MCF 10A (cell line): ENCODE results near the gene SLC15A1. TPM values are rescaled to one million over a fixed set of nuclear protein-coding genes. Genes with fewer than 3 reads are reported as not detected.

ENCODE experiments used
- BruUV-seq: library from RNA; stranded (reverse); fragments of 400-500 nt; replicated peaks from 2 replicates; lab custom pipeline; 2021; lab: Mats Ljungman, UMichigan
- CTCF ChIA-PET: fragments of 300-600 bp; sonication (Branson Sonifier 250); formaldehyde crosslinking; extraction: SDS; loops from one replicate; lab custom pipeline; 2021; ENCODE audit warnings: antibody characterized with exemption, inconsistent platforms; lab: Yijun Ruan, JAX
- POLR2A ChIA-PET: fragments of 300-600, 350-650 bp; sonication (Branson Sonifier 250); formaldehyde crosslinking; extraction: SDS; loops from one replicate; lab custom pipeline; 2020; ENCODE audit warnings: antibody characterized with exemption, inconsistent platforms; lab: Yijun Ruan, JAX
- DNase-seq: peaks from one replicate; pipeline ENCODE4 v3.0.0-alpha.2; 2018; ENCODE audit not compliant: unreplicated experiment
- H3K27ac Mint-ChIP-seq: one replicate; pipeline ENCODE4 v1.8.0; 2022; ENCODE audit warnings: mild to moderate bottlenecking, low read depth, mixed read lengths; ENCODE audit not compliant: unreplicated experiment
- H3K27me3 Mint-ChIP-seq: one replicate; pipeline ENCODE4 v1.8.0; 2022; ENCODE audit warnings: mixed read lengths; ENCODE audit not compliant: insufficient read depth, unreplicated experiment
- H3K36me3 Mint-ChIP-seq: one replicate; pipeline ENCODE4 v1.8.0; 2022; ENCODE audit warnings: mild to moderate bottlenecking, moderate library complexity, mixed read lengths; ENCODE audit not compliant: insufficient read depth, unreplicated experiment
- H3K4me1 Mint-ChIP-seq: one replicate; pipeline ENCODE4 v1.8.0; 2022; ENCODE audit warnings: mixed read lengths; ENCODE audit not compliant: insufficient read depth, unreplicated experiment
- H3K4me3 Mint-ChIP-seq: one replicate; pipeline ENCODE4 v1.8.0; 2022; ENCODE audit warnings: mild to moderate bottlenecking, moderate library complexity, mixed read lengths; ENCODE audit not compliant: unreplicated experiment
- H3K9me3 Mint-ChIP-seq: one replicate; pipeline ENCODE4 v1.8.0; 2022; ENCODE audit warnings: mixed read lengths; ENCODE audit not compliant: unreplicated experiment
- intact Hi-C: fragments of 100-400 bp; cut with micrococcal nuclease; formaldehyde crosslinking; loops from 2 replicates; pipeline ENCODE4 v1.14.1; 2022
- total RNA-seq: library from RNA; stranded (reverse); gene quantifications from 2 replicates; pipeline ENCODE4 v1.2.3, GENCODE V29; 2022
- TF ChIP-seq, protein P1 (sequence below): fragments of 200-600 bp; IDR thresholded peaks from one replicate; pipeline ENCODE4 v1.8.0; 2022; ENCODE audit warnings: antibody characterized with exemption, mild to moderate bottlenecking; ENCODE audit not compliant: unreplicated experiment

The SLC15A1 gene
- total RNA-seq, 1 experiment from 2014 or later, result not detected

DNA sequence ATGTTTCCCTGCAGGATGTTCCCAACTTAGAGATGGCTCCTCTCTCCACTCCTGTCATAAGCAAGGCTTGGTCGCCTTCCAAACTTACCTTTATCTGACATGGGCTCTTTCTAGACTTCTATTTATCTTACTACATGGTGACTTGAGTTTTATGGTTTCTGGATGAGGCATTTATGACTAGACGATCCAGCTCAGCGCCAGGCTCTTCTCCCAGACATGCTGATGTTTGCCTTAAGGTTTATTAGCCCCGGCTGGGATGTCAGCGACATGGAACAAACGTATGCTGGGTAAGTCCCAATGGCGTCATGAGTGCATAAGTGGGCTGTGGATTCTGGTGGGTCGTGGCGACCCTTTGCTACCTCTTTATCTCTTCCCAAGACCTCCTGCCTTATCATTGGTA, 39.8 kb upstream of the SLC15A1 start:
- peaks cover 5% of the 10 kb centered on the region for H3K4me1 Mint-ChIP-seq
- CTCF ChIA-PET, result no interaction called here

DNA sequence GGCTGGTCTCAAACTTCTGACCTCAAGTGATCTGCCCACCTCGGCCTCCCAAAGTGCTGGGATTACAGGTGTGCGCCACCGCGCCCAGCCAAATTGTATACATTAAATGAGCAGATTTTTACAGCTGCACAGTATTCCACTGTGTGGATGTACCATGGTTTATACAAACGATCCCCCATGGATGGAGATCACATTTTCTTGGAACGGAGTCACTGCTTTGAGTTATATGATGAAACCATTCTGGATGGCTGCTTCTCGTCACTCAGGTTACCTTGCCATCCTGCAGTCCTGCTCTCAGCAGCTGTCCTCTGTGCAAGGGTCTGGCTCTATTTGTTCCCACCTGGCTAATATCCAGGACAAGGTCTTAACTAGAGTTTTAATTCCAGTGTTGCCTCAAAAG, 39.1 kb upstream of the SLC15A1 start:
- Mint-ChIP-seq H3K27ac (no peak overlapping the region), H3K9me3 (no peaks in the 10 kb centered on the region), H3K27me3 (peaks cover 13% of the 10 kb centered on the region), H3K36me3 (peaks cover 36% of the 10 kb centered on the region), H3K4me3 (no peak overlapping the region), H3K4me1 (peaks cover 5% of the 10 kb centered on the region)
- DNase-seq, result no peak
- ChIA-PET CTCF (no interaction called here), POLR2A (interaction anchor here (0.6 kb wide), 1 partner anchor 65 kb away, joined by 3 read pairs; no protein-coding TSS in a partner anchor)
- TF ChIP-seq, protein P1, sequence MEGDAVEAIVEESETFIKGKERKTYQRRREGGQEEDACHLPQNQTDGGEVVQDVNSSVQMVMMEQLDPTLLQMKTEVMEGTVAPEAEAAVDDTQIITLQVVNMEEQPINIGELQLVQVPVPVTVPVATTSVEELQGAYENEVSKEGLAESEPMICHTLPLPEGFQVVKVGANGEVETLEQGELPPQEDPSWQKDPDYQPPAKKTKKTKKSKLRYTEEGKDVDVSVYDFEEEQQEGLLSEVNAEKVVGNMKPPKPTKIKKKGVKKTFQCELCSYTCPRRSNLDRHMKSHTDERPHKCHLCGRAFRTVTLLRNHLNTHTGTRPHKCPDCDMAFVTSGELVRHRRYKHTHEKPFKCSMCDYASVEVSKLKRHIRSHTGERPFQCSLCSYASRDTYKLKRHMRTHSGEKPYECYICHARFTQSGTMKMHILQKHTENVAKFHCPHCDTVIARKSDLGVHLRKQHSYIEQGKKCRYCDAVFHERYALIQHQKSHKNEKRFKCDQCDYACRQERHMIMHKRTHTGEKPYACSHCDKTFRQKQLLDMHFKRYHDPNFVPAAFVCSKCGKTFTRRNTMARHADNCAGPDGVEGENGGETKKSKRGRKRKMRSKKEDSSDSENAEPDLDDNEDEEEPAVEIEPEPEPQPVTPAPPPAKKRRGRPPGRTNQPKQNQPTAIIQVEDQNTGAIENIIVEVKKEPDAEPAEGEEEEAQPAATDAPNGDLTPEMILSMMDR, result no peak
- BruUV-seq, result no TSS peak
- intact Hi-C loops, result no loop called here

More for the DNA sequence above, 39.8 kb upstream of the SLC15A1 start:
- peaks cover 40% of the 10 kb centered on the region for H3K36me3 Mint-ChIP-seq
- no peak overlapping the region for H3K27ac Mint-ChIP-seq
- no TSS peak for BruUV-seq
- no peaks in the 10 kb centered on the region for H3K9me3 Mint-ChIP-seq
- TF ChIP-seq, protein P1, result no peak
- H3K4me3 Mint-ChIP-seq, result no peak overlapping the region
- POLR2A ChIA-PET, result interaction anchor here (0.6 kb wide), 1 partner anchor 65 kb away, joined by 3 read pairs; no protein-coding TSS in a partner anchor
- intact Hi-C loops, result no loop called here
- H3K27me3 Mint-ChIP-seq, result peaks cover 8% of the 10 kb centered on the region
- no peak for DNase-seq

DNA sequence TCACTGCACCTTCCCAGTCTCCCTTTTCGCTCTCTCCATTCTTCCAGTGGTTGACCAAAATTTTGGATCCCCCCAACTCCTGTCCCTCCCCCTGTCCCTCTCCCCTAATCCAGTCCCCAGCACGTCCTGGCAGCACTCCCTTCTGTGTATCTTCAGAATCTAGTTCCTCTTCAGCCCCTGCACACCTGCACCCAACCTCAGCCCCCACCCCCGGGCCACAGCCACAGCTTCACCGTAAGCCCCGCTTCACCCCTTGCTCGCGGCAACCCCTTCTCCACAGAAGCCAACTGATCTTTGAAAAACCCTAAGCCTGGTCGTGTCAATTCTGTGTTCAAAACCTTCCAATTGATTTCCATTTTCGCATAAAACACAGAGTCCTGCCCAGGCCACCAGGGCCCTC, 35.5 kb upstream of the SLC15A1 start:
- peaks cover 5% of the 10 kb centered on the region for H3K4me1 Mint-ChIP-seq
- intact Hi-C loops, result no loop called here
- CTCF ChIA-PET, result no interaction called here
- BruUV-seq, result no TSS peak
- POLR2A ChIA-PET, result no interaction called here
- peaks cover 13% of the 10 kb centered on the region for H3K27me3 Mint-ChIP-seq
- H3K27ac Mint-ChIP-seq, result no peak overlapping the region
- TF ChIP-seq, protein P1, result no peak
- H3K9me3 Mint-ChIP-seq, result no peaks in the 10 kb centered on the region
- no peak overlapping the region for H3K4me3 Mint-ChIP-seq
- peaks cover 8% of the 10 kb centered on the region for H3K36me3 Mint-ChIP-seq
- DNase-seq, result no peak

DNA sequence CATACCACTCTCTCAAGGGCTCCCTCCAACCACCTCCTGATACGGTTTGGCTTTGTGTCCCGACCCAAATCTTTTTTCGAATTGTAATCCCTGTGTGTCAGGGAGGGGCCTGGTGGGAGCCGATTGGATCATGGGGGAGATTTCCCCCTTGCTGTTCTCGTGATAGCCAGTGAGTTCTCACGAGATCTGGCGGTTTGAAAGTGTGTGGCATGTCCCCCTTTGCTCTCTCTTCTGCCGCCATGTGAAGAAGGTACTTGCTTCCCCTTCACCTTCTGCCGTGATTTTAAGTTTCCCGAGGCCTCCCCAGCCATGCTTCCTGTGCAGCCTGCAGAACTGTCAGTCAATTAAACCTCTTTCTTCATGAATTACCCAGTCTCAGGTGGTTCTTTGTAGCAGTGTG, 34.7 kb upstream of the SLC15A1 start:
- H3K36me3 Mint-ChIP-seq, result no peaks in the 10 kb centered on the region
- TF ChIP-seq, protein P1, result no peak
- H3K4me1 Mint-ChIP-seq, result peaks cover 5% of the 10 kb centered on the region
- intact Hi-C loops, result no loop called here
- H3K27me3 Mint-ChIP-seq, result peaks cover 13% of the 10 kb centered on the region
- DNase-seq, result no peak
- no peak overlapping the region for H3K4me3 Mint-ChIP-seq
- CTCF ChIA-PET, result no interaction called here
- H3K27ac Mint-ChIP-seq, result no peak overlapping the region
- POLR2A ChIA-PET, result no interaction called here
- no TSS peak for BruUV-seq
- no peaks in the 10 kb centered on the region for H3K9me3 Mint-ChIP-seq
